SK-N-SH (cell line): ENCODE data around the gene CALCOCO2.

Source experiments
- CHD2 ChIP-seq: fragments of 150-350 bp; IDR thresholded peaks from 2 replicates; pipeline ENCODE4 v1.6.1; 2018; ENCODE audit warnings: low read length; ENCODE audit not compliant: partially characterized antibody
- CTCF ChIP-seq: fragments of 200-600 bp; sonication (generic); IDR thresholded peaks from 2 replicates; pipeline ENCODE4 v1.6.1; 2017; ENCODE audit warnings: antibody characterized with exemption, mild to moderate bottlenecking, moderate library complexity
- EP300 ChIP-seq, 2 experiments: IDR thresholded peaks; 2 replicates each; pipeline versions ENCODE4 v1.4.0 to v1.6.1; 2012; ENCODE audit warnings: borderline replicate concordance in 1 of 2, low read depth in 1 of 2, low read length in 1 of 2
- IRF3 ChIP-seq: fragments of 150-350 bp; IDR thresholded peaks from 2 replicates; pipeline ENCODE4 v1.6.1; 2016; ENCODE audit warnings: mild to moderate bottlenecking, low read depth, low read length
- MAX ChIP-seq: IDR thresholded peaks from 2 replicates; pipeline ENCODE4 v1.4.0; 2012; ENCODE audit warnings: low read depth
- MEF2A ChIP-seq: IDR thresholded peaks from 2 replicates; pipeline ENCODE4 v1.4.0; 2012; ENCODE audit warnings: low read depth, borderline replicate concordance
- MXI1 ChIP-seq: IDR thresholded peaks from 2 replicates; pipeline ENCODE4 v1.6.1; 2012; ENCODE audit warnings: mild to moderate bottlenecking, low read depth, low read length, improper control_type of control experiment
- NRF1 ChIP-seq: IDR thresholded peaks from 2 replicates; pipeline ENCODE4 v1.6.1; 2012; ENCODE audit warnings: low read depth, mild to moderate bottlenecking, low read length
- POLR2AphosphoS5 ChIP-seq: IDR thresholded peaks from 2 replicates; pipeline ENCODE4 v1.6.1; 2012; ENCODE audit warnings: low read depth, low read length
- SIN3A ChIP-seq: IDR thresholded peaks from 2 replicates; pipeline ENCODE4 v1.6.1; 2012; ENCODE audit warnings: low read depth, mild to moderate bottlenecking, low read length, moderate library complexity, borderline replicate concordance
- SMC3 ChIP-seq: IDR thresholded peaks from 2 replicates; pipeline ENCODE4 v1.6.1; 2012; ENCODE audit warnings: low read depth, low read length, improper control_type of control experiment

DNA sequence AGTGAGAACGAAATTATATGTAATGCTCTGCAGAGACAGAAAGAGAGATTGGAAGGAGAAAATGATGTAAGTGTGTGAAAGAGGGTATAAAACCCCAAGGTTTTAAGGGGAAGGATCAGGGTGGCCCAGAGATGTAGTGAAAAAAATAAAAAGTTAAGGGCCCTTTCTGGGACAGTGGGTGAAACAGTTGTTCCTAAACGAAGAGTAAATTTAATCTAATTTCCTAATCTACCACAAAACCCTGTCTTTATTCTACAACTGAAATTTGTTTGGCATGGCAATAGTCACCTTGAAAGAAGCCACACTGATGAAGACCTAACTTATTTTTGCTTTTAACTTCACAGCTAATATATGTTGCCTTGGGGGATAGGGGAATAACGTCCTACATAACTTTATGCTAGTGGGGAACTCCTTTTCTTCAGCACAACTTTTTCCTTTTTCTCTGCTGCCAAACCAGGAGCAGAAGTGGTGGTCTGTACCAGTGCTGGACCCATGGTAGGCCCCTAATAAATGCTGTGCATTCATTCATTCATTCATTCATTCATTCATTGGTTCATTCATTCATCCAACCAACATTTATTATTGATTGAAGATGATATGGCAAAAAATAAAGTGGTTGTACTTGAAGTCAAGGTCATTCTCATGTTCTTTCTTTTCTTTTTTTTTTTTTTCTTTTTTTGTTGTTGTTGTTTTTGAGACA lies 25.4 kb downstream of the CALCOCO2 start:
- no peak for TF ChIP-seq CTCF
- TF ChIP-seq CHD2: no peak
- TF ChIP-seq IRF3: no peak
- no peak for TF ChIP-seq NRF1
- no peak for TF ChIP-seq SIN3A
- no peak for TF ChIP-seq POLR2AphosphoS5
- TF ChIP-seq MEF2A: no peak
- no peak for TF ChIP-seq MXI1
- no peak for TF ChIP-seq EP300 (IDR thresholded peaks at IDR 0.05; ENCODE audit: borderline replicate concordance in 1 of 2, low read depth in 1 of 2, low read length in 1 of 2)
- TF ChIP-seq SMC3: no peak
- TF ChIP-seq MAX: no peak
